ENCODE results near the gene KAZN. TPM values are rescaled to one million over a fixed set of nuclear protein-coding genes. Genes with fewer than 3 reads are reported as not detected.

Gene KAZN
- polyA plus RNA-seq, 1 donor from 2014 or later = 20.6 TPM

GRCh38 chr1:15048437-15048980 lies 450.0 kb downstream of the KAZN start:
- Histone ChIP-seq H3K36me3 (ENCODE audit: insufficient read depth, low read length) (no peaks in the 10 kb centered on the region), H3K4me3 (ENCODE audit: low read length) (no peak overlapping the region), H3K9ac (ENCODE audit: low read length) (no peak overlapping the region), H3K4me2 (ENCODE audit: low read length) (no peak overlapping the region), H3F3A (ENCODE audit: insufficient read depth, low read length, poor library complexity, severe bottlenecking) (no peaks in the 10 kb centered on the region), H3K9me2 (ENCODE audit: insufficient read depth, low read length) (no peaks in the 10 kb centered on the region), H3K27ac (ENCODE audit: low read length) (no peak overlapping the region), H4K20me1 (ENCODE audit: insufficient read depth) (no peaks in the 10 kb centered on the region), H3K79me2 (replicated peaks; ENCODE audit: insufficient read depth, low read length) (no peaks in the 10 kb centered on the region), H3K27me3 (ENCODE audit: insufficient read depth, low read depth, low read length) (no peaks in the 10 kb centered on the region), H3K9me3 (ENCODE audit: low read length) (no peaks in the 10 kb centered on the region), H2AFZ (ENCODE audit: low read depth, low read length) (no peak overlapping the region)
- TF ChIP-seq EZH2 (IDR thresholded peaks at IDR 0.05; ENCODE audit: borderline replicate concordance, insufficient read depth, low read length, poor library complexity, severe bottlenecking) = no peak
- TF ChIP-seq POLR2AphosphoS5 (IDR thresholded peaks at IDR 0.05) = no peak
- TF ChIP-seq TAF1 (IDR thresholded peaks at IDR 0.05; ENCODE audit: low read depth) = no peak

GRCh38 chr1:15049067-15049466 lies 450.6 kb downstream of the KAZN start:
- no peaks in the 10 kb centered on the region for H3K9me3 ChIP-seq (ENCODE audit: low read length)
- TF ChIP-seq MXI1 (conservative IDR thresholded peaks at IDR 0.05; ENCODE audit: poor library complexity, severe bottlenecking) (no peak), SMC3 (conservative IDR thresholded peaks at IDR 0.05; ENCODE audit: poor library complexity) (no peak), RAD21 (conservative IDR thresholded peaks at IDR 0.05) (no peak), POLR2AphosphoS5 (IDR thresholded peaks at IDR 0.05) (no peak), CTCF (IDR thresholded peaks at IDR 0.05; ENCODE audit: poor library complexity, severe bottlenecking) (no peak), EP300 (conservative IDR thresholded peaks at IDR 0.05; ENCODE audit: poor library complexity, severe bottlenecking) (no peak), TAF1 (IDR thresholded peaks at IDR 0.05; ENCODE audit: low read depth) (no peak), EZH2 (IDR thresholded peaks at IDR 0.05; ENCODE audit: borderline replicate concordance, insufficient read depth, low read length, poor library complexity, severe bottlenecking) (no peak), REST (IDR thresholded peaks at IDR 0.05; ENCODE audit: borderline replicate concordance) (no peak)
- no peak overlapping the region for H3K27ac ChIP-seq (ENCODE audit: low read length)
- no peaks in the 10 kb centered on the region for H3K79me2 ChIP-seq (replicated peaks; ENCODE audit: insufficient read depth, low read length)
- H3K27me3 ChIP-seq (ENCODE audit: insufficient read depth, low read depth, low read length) = no peaks in the 10 kb centered on the region
- H3K36me3 ChIP-seq (ENCODE audit: insufficient read depth, low read length) = no peaks in the 10 kb centered on the region
- H3K4me2 ChIP-seq (ENCODE audit: low read length) = no peak overlapping the region
- no peaks in the 10 kb centered on the region for H3K9me2 ChIP-seq (ENCODE audit: insufficient read depth, low read length)
- H3K4me3 ChIP-seq (ENCODE audit: low read length) = no peak overlapping the region
- H2AFZ ChIP-seq (ENCODE audit: low read depth, low read length) = no peak overlapping the region
- H3K9ac ChIP-seq (ENCODE audit: low read length) = no peak overlapping the region
- no peaks in the 10 kb centered on the region for H4K20me1 ChIP-seq (ENCODE audit: insufficient read depth)
- no peaks in the 10 kb centered on the region for H3F3A ChIP-seq (ENCODE audit: insufficient read depth, low read length, poor library complexity, severe bottlenecking)
